NCI-H2081 (cell line): ENCODE measurements around the gene SGSM1.
A peak's percentile ranks its signal among the peaks of the same experiment; 100 is the strongest.
"Not testable (repeated sequence)": the region's sequence is repeated elsewhere in the genome, so short reads cannot be mapped to it uniquely, and the experiment has no call there.

Experiments used
- DNase-seq, 2 experiments: peaks; one replicate each; lab custom pipeline; 2025; lab: John Stamatoyannopoulos, UW

Gene SGSM1

GRCh38 chr22:24905909-24906308 is 99.9 kb downstream of the SGSM1 start:
- no peak for DNase-seq

- not testable (repeated sequence) for DNase-seq
These were observed 101.1 kb downstream of the SGSM1 start for GRCh38 chr22:24907101-24907500.

- no peak for DNase-seq
These were observed 114.0 kb downstream of the SGSM1 start for GRCh38 chr22:24920029-24920428.

GRCh38 chr22:24925586-24926427 is 119.8 kb downstream of the SGSM1 start:
- no peak for DNase-seq

GRCh38 chr22:24926428-24926725 is 120.4 kb downstream of the SGSM1 start:
- DNase-seq = no peak

- no peak for DNase-seq
These were observed 121.0 kb downstream of the SGSM1 start for GRCh38 chr22:24926849-24927579.

- DNase-seq = no peak
These were observed 122.3 kb downstream of the SGSM1 start for GRCh38 chr22:24928322-24928721.

GRCh38 chr22:24930678-24931077 is 124.7 kb downstream of the SGSM1 start:
- no peak for DNase-seq

GRCh38 chr22:24935771-24936483 is 129.9 kb downstream of the SGSM1 start:
- DNase-seq = no peak

- DNase-seq = no peak
These were observed 131.1 kb downstream of the SGSM1 start for GRCh38 chr22:24937114-24937513.

- peak; percentile 35 to 44 for DNase-seq
These were observed 132.8 kb downstream of the SGSM1 start for GRCh38 chr22:24938741-24939341.

GRCh38 chr22:24942301-24942700 is 136.3 kb downstream of the SGSM1 start:
- DNase-seq = no peak

GRCh38 chr22:24944217-24944937 is 138.4 kb downstream of the SGSM1 start:
- DNase-seq = no peak

- no peak for DNase-seq
These were observed 139.4 kb downstream of the SGSM1 start for GRCh38 chr22:24945430-24945829.

- DNase-seq = no peak
These were observed 141.4 kb downstream of the SGSM1 start for GRCh38 chr22:24947383-24947782.

GRCh38 chr22:24947881-24948280 is 141.9 kb downstream of the SGSM1 start:
- DNase-seq = peak in 1 of 2 experiments; percentile 13

GRCh38 chr22:24948356-24949202 is 142.6 kb downstream of the SGSM1 start:
- DNase-seq = no peak

- peak in 1 of 2 experiments; percentile 8 for DNase-seq
These were observed 144.4 kb downstream of the SGSM1 start for GRCh38 chr22:24950272-24950902.

GRCh38 chr22:24951942-24952836 is 146.2 kb downstream of the SGSM1 start, which contains the start of gene KIAA1671:
KIAA1671 (plus strand) TSS chr22:24952716; CDS start chr22:25028000, 75,284 bp downstream.
- peak; percentile 56 to 67 for DNase-seq
